Sigmoid colon (tissue), 7 donors: ENCODE data around the gene MAPK12. TPM values are rescaled to one million over a fixed set of nuclear protein-coding genes. Genes with fewer than 3 reads are reported as not detected.

Source experiments
- DNase-seq: peaks from one replicate; pipeline ENCODE4 v3.0.0-alpha.2; 2019
- H3K27ac ChIP-seq, 4 donors: fragments of 200-600 bp; sonication (generic); one replicate each; pipeline ENCODE4 v1.5.1; 2016 to 2019; ENCODE audit warnings: mild to moderate bottlenecking in 1 of 4
- H3K27me3 ChIP-seq, 3 donors: fragments of 200-600 bp; sonication (generic); one replicate each; pipeline ENCODE4 v1.5.1; 2019; ENCODE audit warnings: mild to moderate bottlenecking in 1 of 3
- H3K36me3 ChIP-seq, 4 donors: fragments of 200-600 bp; sonication (generic); one replicate each; pipeline ENCODE4 v1.5.1; 2016 to 2019
- H3K4me1 ChIP-seq, 4 donors: fragments of 200-600 bp; sonication (generic); one replicate each; pipeline ENCODE4 v1.5.1; 2017 to 2019
- H3K4me3 ChIP-seq, 4 donors: fragments of 200-600 bp; sonication (generic); one replicate each; pipeline ENCODE4 v1.5.1; 2017 to 2019; ENCODE audit warnings: mild to moderate bottlenecking in 2 of 4, moderate library complexity in 1 of 4
- H3K9me3 ChIP-seq, 4 donors: fragments of 200-600 bp in 3 of 4; sonication (generic) in 3 of 4; one replicate each; pipeline versions ENCODE4 v1.5.1 to v1.6.1; 2013 to 2019
- EP300 ChIP-seq, 4 donors: sonication (generic); formaldehyde crosslinking; IDR thresholded peaks; one replicate each; pipeline ENCODE4 v1.6.1; 2017; ENCODE audit warnings: antibody characterized with exemption in 4 of 4
- POLR2A ChIP-seq, 2 donors: fragments of 450-650 bp; IDR thresholded peaks; one replicate each; pipeline ENCODE4 v1.6.1; 2016; ENCODE audit warnings: antibody characterized with exemption in 2 of 2, mild to moderate bottlenecking in 2 of 2, moderate library complexity in 2 of 2
- POLR2AphosphoS5 ChIP-seq, 4 donors: sonication (generic); formaldehyde crosslinking; IDR thresholded peaks; one replicate each; pipeline ENCODE4 v1.6.1; 2017; ENCODE audit warnings: antibody characterized with exemption in 4 of 4
- WGBS, 2 donors: extraction: QIAGEN DNeasy Blood & Tissue Kit; methylation state at CpG; one replicate each; pipeline ENCODE4 v1.1.7; 2013; 5-methylcytosine and 5-hydroxymethylcytosine counted together
- intact Hi-C: fragments of 100-400 bp; cut with DNase I; formaldehyde crosslinking; loops from one replicate; pipeline ENCODE4 v1.15.1; 2023
- polyA plus RNA-seq, 3 donors: library from polyadenylated mRNA; stranded (reverse); fragments of 200-250 nt; gene quantifications; one replicate each; pipeline ENCODE4 v1.2.3, GENCODE V29; 2013
- total RNA-seq, 4 donors: library from RNA; depleted of rRNA; stranded (reverse); fragments of >200 nt; gene quantifications; one replicate each; pipeline ENCODE4 v1.1.0, GENCODE V29; 2016
- TF ChIP-seq, protein P1 (sequence below), 4 experiments: fragments of 450-650 bp in 3 of 4; fragments of 200-600 bp in 1 of 4; IDR thresholded peaks; one replicate each; pipeline ENCODE4 v1.5.1; 2016 to 2019; ENCODE audit warnings: antibody characterized with exemption in 4 of 4, mild to moderate bottlenecking in 3 of 4, moderate library complexity in 2 of 4
- donor health status: healthy with polysubstance abuse.
- donor health status: Bipolar disorder and iron deficiency.
- donor health status: healthy.

The MAPK12 gene
- total and polyA plus RNA-seq, 7 donors = 0.60 to 10.0 (median 3.9) TPM

DNA sequence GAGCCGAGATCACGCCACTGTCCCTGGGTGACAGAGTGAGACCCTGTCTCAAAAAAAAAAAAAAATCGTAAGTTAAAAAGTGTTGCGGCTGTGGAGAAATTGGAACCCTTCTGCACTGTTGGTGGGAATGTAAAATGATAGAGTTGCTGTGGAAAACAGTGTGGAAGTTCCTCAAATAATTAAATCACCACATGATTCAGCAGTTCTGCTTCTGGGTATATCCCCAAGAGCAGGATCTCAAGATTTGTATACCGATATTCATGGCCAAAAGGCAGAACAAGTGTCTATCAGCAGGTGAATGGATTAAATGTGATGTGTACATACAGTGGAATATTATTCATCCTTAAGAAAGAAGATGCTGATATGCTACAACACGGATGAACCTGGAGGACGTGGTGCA, 56.9 kb downstream of the MAPK12 start:
- intact Hi-C loops = loop anchor here (5.0 to 10.0 kb wide), 2 partner anchors 272 to 420 kb away; no protein-coding TSS in a partner anchor

DNA sequence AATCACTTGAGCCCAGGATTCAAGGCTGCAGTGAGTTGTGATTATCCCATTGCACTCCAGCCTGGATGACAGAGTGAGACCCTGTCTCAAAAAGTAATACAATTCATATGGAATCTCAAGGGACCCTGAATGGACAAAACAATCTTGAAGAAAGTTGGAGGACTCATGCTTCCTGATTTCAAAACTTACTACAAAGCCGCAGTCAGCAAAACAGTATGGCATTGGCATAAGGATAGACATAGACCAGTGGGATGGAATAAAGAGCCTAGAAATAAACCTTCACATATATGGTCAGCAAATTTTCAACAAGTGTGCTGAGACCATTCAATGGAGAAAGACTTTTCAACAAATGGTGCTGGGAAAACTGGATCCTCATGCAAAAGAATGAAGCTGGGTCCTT, 58.2 kb downstream of the MAPK12 start:
- H3K36me3 ChIP-seq = peaks cover 0 to 39% (median 11%) of the 10 kb centered on the region in 4 donors
- no peak for TF ChIP-seq POLR2A (IDR thresholded peaks at IDR 0.05)
- no peak for TF ChIP-seq POLR2AphosphoS5 (IDR thresholded peaks at IDR 0.05)
- TF ChIP-seq, protein P1, sequence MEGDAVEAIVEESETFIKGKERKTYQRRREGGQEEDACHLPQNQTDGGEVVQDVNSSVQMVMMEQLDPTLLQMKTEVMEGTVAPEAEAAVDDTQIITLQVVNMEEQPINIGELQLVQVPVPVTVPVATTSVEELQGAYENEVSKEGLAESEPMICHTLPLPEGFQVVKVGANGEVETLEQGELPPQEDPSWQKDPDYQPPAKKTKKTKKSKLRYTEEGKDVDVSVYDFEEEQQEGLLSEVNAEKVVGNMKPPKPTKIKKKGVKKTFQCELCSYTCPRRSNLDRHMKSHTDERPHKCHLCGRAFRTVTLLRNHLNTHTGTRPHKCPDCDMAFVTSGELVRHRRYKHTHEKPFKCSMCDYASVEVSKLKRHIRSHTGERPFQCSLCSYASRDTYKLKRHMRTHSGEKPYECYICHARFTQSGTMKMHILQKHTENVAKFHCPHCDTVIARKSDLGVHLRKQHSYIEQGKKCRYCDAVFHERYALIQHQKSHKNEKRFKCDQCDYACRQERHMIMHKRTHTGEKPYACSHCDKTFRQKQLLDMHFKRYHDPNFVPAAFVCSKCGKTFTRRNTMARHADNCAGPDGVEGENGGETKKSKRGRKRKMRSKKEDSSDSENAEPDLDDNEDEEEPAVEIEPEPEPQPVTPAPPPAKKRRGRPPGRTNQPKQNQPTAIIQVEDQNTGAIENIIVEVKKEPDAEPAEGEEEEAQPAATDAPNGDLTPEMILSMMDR (IDR thresholded peaks at IDR 0.05) = no peak
- TF ChIP-seq EP300 (IDR thresholded peaks at IDR 0.05) = no peak
- DNase-seq = no peak
- H3K9me3 ChIP-seq = no peaks in the 10 kb centered on the region
- H3K4me3 ChIP-seq = no peak overlapping the region
- H3K27ac ChIP-seq = no peak overlapping the region
- 98 to 100% methylated on average over 1 of the region's 1 CpG for WGBS, 2 donors
- intact Hi-C loops = loop anchor here (5.0 to 10.0 kb wide), 2 partner anchors 271 to 418 kb away; no protein-coding TSS in a partner anchor
- H3K27me3 ChIP-seq = no peaks in the 10 kb centered on the region
- H3K4me1 ChIP-seq = peaks cover 0 to 41% (median 31%) of the 10 kb centered on the region in 4 donors

More for the DNA sequence above, 56.9 kb downstream of the MAPK12 start:
- H3K36me3 ChIP-seq = peaks cover 0 to 48% (median 13%) of the 10 kb centered on the region in 4 donors
- H3K27me3 ChIP-seq = no peaks in the 10 kb centered on the region
- H3K9me3 ChIP-seq = no peaks in the 10 kb centered on the region
- TF ChIP-seq EP300 (IDR thresholded peaks at IDR 0.05) (no peak), POLR2A (IDR thresholded peaks at IDR 0.05) (no peak), POLR2AphosphoS5 (IDR thresholded peaks at IDR 0.05) (no peak)
- TF ChIP-seq, protein P1 (IDR thresholded peaks at IDR 0.05) = no peak
- H3K4me3 ChIP-seq = no peak overlapping the region
- DNase-seq = no peak
- H3K4me1 ChIP-seq = peaks cover 0 to 42% (median 31%) of the 10 kb centered on the region in 4 donors
- 91 to 95% methylated on average over 7 of the region's 7 CpGs for WGBS, 2 donors
- no peak overlapping the region for H3K27ac ChIP-seq

Other genes with a start within 250 kb of the MAPK12 start
- gene IL17REL, start 248.9 kb downstream of the MAPK12 start, total RNA-seq = not detected
- gene IL17REL, start 248.9 kb downstream of the MAPK12 start, polyA plus RNA-seq = 1 to 10 TPM in 1 of 3 donors, not detected in 2; 1.6 TPM
- not detected for gene TTLL8, start 203.4 kb downstream of the MAPK12 start, total RNA-seq
- not detected for gene TTLL8, start 203.4 kb downstream of the MAPK12 start, polyA plus RNA-seq
- under 1 TPM in 2 of 4 donors, not detected in 2; 0.14 to 0.16 TPM for gene MLC1, start 176.3 kb downstream of the MAPK12 start, total RNA-seq
- under 1 TPM in 1 of 3 donors, not detected in 2; 0.23 TPM for gene MLC1, start 176.3 kb downstream of the MAPK12 start, polyA plus RNA-seq
- gene MOV10L1, start 171.7 kb downstream of the MAPK12 start, total RNA-seq = 1 to 10 TPM in 3 of 4 donors, under 1 TPM in 1; 0.82 to 5.6 (median 2.6) TPM
- under 1 TPM in 1 of 3 donors, not detected in 2; 0.47 TPM for gene MOV10L1, start 171.7 kb downstream of the MAPK12 start, polyA plus RNA-seq
- gene PANX2, start 91.0 kb downstream of the MAPK12 start, total RNA-seq = 1 to 10 TPM in 1 of 4 donors, under 1 TPM in 2, not detected in 1; 0.27 to 3.0 (median 0.36) TPM
- under 1 TPM in 2 of 3 donors, not detected in 1; 0.17 to 0.60 TPM for gene PANX2, start 91.0 kb downstream of the MAPK12 start, polyA plus RNA-seq
- 10 to 100 TPM; 14.2 to 21.4 (median 18.2) TPM for gene TRABD, start 75.8 kb downstream of the MAPK12 start, total RNA-seq
- 10 to 100 TPM; 24.6 to 88.1 (median 31.7) TPM for gene TRABD, start 75.8 kb downstream of the MAPK12 start, polyA plus RNA-seq
- 10 to 100 TPM; 17.5 to 30.2 (median 22.3) TPM for gene SELENOO, start 60.7 kb downstream of the MAPK12 start, total RNA-seq
- 10 to 100 TPM; 10.2 to 26.5 (median 15.7) TPM for gene SELENOO, start 60.7 kb downstream of the MAPK12 start, polyA plus RNA-seq
- 10 to 100 TPM; 23.5 to 67.0 (median 28.2) TPM for gene TUBGCP6, start 16.7 kb downstream of the MAPK12 start, total RNA-seq
- 10 to 100 TPM in 1 of 3 donors, 1 to 10 TPM in 2; 4.6 to 33.4 (median 4.8) TPM for gene TUBGCP6, start 16.7 kb downstream of the MAPK12 start, polyA plus RNA-seq
- gene HDAC10, start 10.4 kb downstream of the MAPK12 start, total RNA-seq = 10 to 100 TPM in 3 of 4 donors, 1 to 10 TPM in 1; 7.2 to 47.4 (median 14.9) TPM
- gene HDAC10, start 10.4 kb downstream of the MAPK12 start, polyA plus RNA-seq = 10 to 100 TPM in 2 of 3 donors, 1 to 10 TPM in 1; 8.8 to 45.9 (median 12.0) TPM
- 1 to 10 TPM in 3 of 4 donors, under 1 TPM in 1; 0.82 to 6.6 (median 4.5) TPM for gene MAPK11, start 8.7 kb upstream of the MAPK12 start, total RNA-seq
- 1 to 10 TPM in 2 of 3 donors, under 1 TPM in 1; 0.23 to 7.3 (median 1.2) TPM for gene MAPK11, start 8.7 kb upstream of the MAPK12 start, polyA plus RNA-seq
- gene PLXNB2, start 46.0 kb upstream of the MAPK12 start, total RNA-seq = 100 to 1,000 TPM in 1 of 4 donors, 10 to 100 TPM in 3; 60.4 to 150 (median 68.7) TPM
- gene PLXNB2, start 46.0 kb upstream of the MAPK12 start, polyA plus RNA-seq = 100 to 1,000 TPM in 1 of 3 donors, 10 to 100 TPM in 2; 18.6 to 142 (median 35.8) TPM
- gene DENND6B, start 65.3 kb upstream of the MAPK12 start, total RNA-seq = 1 to 10 TPM; 2.1 to 7.2 (median 2.8) TPM
- gene DENND6B, start 65.3 kb upstream of the MAPK12 start, polyA plus RNA-seq = 1 to 10 TPM in 2 of 3 donors, under 1 TPM in 1; 0.69 to 4.4 (median 1.2) TPM
- gene PPP6R2, start 81.6 kb upstream of the MAPK12 start, total RNA-seq = 10 to 100 TPM; 29.0 to 64.5 (median 43.9) TPM
- gene PPP6R2, start 81.6 kb upstream of the MAPK12 start, polyA plus RNA-seq = 10 to 100 TPM; 15.0 to 57.5 (median 22.4) TPM
- 10 to 100 TPM; 23.2 to 53.7 (median 32.3) TPM for gene SBF1, start 213.4 kb upstream of the MAPK12 start, total RNA-seq
- 10 to 100 TPM; 13.8 to 67.3 (median 17.3) TPM for gene SBF1, start 213.4 kb upstream of the MAPK12 start, polyA plus RNA-seq
- gene ADM2, start 219.9 kb upstream of the MAPK12 start, total RNA-seq = not detected
- gene ADM2, start 219.9 kb upstream of the MAPK12 start, polyA plus RNA-seq = 1 to 10 TPM; 1.2 to 8.6 (median 3.2) TPM
- not detected for gene MIOX, start 225.2 kb upstream of the MAPK12 start, total RNA-seq
- gene MIOX, start 225.2 kb upstream of the MAPK12 start, polyA plus RNA-seq = under 1 TPM in 1 of 3 donors, not detected in 2; 0.20 TPM
- 10 to 100 TPM; 24.8 to 52.5 (median 45.3) TPM for gene LMF2, start 246.0 kb upstream of the MAPK12 start, total RNA-seq
- gene LMF2, start 246.0 kb upstream of the MAPK12 start, polyA plus RNA-seq = 10 to 100 TPM in 2 of 3 donors, 1 to 10 TPM in 1; 7.2 to 61.1 (median 11.3) TPM
- gene NCAPH2, start 246.5 kb upstream of the MAPK12 start, total RNA-seq = 10 to 100 TPM; 30.7 to 54.0 (median 35.6) TPM
- 10 to 100 TPM; 20.3 to 45.3 (median 22.2) TPM for gene NCAPH2, start 246.5 kb upstream of the MAPK12 start, polyA plus RNA-seq